Activated CD8-positive, alpha-beta T cell treated with anti-CD3 and anti-CD28 coated beads, Interleukin-2, amount 10 ng/mL, durations not matched to agents 7 days and 5 days (primary cell): Measurements from ENCODE around the gene AK2. TPM values are rescaled to one million over a fixed set of nuclear protein-coding genes. Genes with fewer than 3 reads are reported as not detected.
A peak's percentile ranks its signal among the peaks of the same experiment; 100 is the strongest.

Source experiments
- ATAC-seq: fragments of 150-1000 bp; cut with Tn5 transposase; one replicate; pipeline ENCODE4 v1.10.0; 2021; ENCODE audit warnings: moderate library complexity
- CTCF ChIA-PET: fragments of 350-600 bp; sonication (Branson Sonifier 250); formaldehyde crosslinking; loops from one replicate; lab custom pipeline; 2021; ENCODE audit warnings: antibody characterized with exemption; lab: Charles Lee
- POLR2A ChIA-PET: fragments of 350-600 bp; sonication (Branson Sonifier 250); formaldehyde crosslinking; loops from one replicate; lab custom pipeline; 2021; ENCODE audit warnings: antibody characterized with exemption; lab: Charles Lee
- DNase-seq: peaks from one replicate; pipeline ENCODE4 v3.0.0-alpha.2; 2020
- H3K27ac Mint-ChIP-seq: one replicate; pipeline ENCODE4 v1.8.0; 2021; ENCODE audit warnings: mild to moderate bottlenecking, mixed read lengths
- H3K27me3 Mint-ChIP-seq: one replicate; pipeline ENCODE4 v1.8.0; 2021; ENCODE audit warnings: low read depth, mixed read lengths
- H3K36me3 Mint-ChIP-seq: one replicate; pipeline ENCODE4 v1.8.0; 2021; ENCODE audit warnings: low read depth, mixed read lengths
- H3K4me1 Mint-ChIP-seq: one replicate; pipeline ENCODE4 v1.8.0; 2021; ENCODE audit warnings: low read depth, mixed read lengths
- H3K4me3 Mint-ChIP-seq: one replicate; pipeline ENCODE4 v1.8.0; 2021; ENCODE audit warnings: mild to moderate bottlenecking, mixed read lengths
- H3K9me3 Mint-ChIP-seq: one replicate; pipeline ENCODE4 v1.8.0; 2022; ENCODE audit warnings: mixed read lengths; ENCODE audit not compliant: insufficient read depth
- total RNA-seq, 2 experiments: library from RNA; stranded (reverse); gene quantifications; one replicate each; pipeline ENCODE4 v1.2.3, GENCODE V29; 2021

The AK2 gene
- 100 to 1,000 TPM; 206 to 215 TPM for total RNA-seq

DNA sequence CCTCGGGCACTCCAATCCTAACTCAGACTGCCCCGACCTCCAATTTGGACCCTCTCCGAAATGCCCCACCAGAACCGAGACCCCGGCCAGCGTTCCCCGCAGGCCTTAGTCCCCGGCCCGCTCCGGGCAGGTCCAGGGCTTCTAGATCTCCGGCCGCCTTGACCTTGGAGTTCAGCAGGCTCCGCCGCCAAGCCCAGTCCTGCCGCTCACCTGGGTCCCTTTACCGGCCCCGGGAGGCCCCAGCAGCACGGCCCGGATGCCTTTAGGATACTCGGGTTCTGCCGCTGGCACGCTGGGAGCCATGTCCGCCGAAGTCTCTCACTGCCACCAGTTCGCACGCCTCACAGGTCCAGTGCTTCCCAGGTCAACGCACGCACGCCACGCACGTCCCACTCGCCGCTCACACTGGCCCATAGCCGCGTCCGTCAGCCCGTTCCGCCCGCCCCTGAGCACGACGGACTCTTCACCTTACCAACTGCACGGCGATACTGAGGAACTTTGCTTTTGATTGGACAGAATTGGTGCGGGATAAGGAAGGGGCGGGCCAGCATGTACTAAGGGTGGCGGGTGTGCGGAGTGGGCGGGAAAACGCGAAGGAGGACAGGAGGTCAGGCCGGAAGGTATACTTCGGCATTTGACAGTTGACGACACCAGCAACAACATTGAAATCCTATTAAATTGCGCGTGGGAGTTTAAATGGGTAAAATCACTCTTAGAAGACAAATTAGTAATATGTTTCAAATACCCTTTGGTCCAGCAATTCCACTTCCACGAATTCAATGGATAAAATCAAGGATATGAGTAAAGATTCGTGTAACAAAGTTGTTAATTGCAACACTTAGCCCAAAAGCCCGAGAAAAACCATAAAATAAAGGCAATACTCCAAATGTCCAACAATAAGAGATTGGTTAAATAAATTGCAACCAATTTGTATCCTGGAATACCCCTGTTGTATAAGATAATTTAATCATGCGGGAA, at the start of gene AK2:
Gene AK2, minus strand, starts transcription at position 358 of the 978 bp plus-strand sequence. Its CDS starts 55 bp downstream, at position 303.
- peak; percentile 100 for ATAC-seq
- ChIA-PET CTCF (interaction anchor here (1.3 kb wide), 1 partner anchor 90 kb away, joined by 4 read pairs; no protein-coding TSS in a partner anchor), POLR2A (no interaction called here)
- Mint-ChIP-seq H3K9me3 (peaks cover 4% of the 10 kb centered on the region), H3K27ac (peak within 1 kb of the TSS; percentile 88), H3K4me1 (peaks cover 47% of the 10 kb centered on the region), H3K36me3 (peaks cover 29% of the 10 kb centered on the region), H3K4me3 (peak within 1 kb of the TSS; percentile 91), H3K27me3 (no peaks in the 10 kb centered on the region)
- DNase-seq, result peak; percentile 95

GRCh38 chr1:33086384-33086850, 49.7 kb upstream of the AK2 start:
- H3K9me3 Mint-ChIP-seq, result no peaks in the 10 kb centered on the region
- DNase-seq (peak; percentile 55), ATAC-seq (no peak)
- ChIA-PET CTCF (interaction anchor here (0.5 to 4.4 kb wide), 24 partner anchors 8 to 313 kb away, joined by 3 to 32 read pairs (median 4); no protein-coding TSS in a partner anchor), POLR2A (interaction anchor here (0.6 to 1.5 kb wide), 2 partner anchors 40 to 56 kb away, joined by 3 to 5 read pairs; no protein-coding TSS in a partner anchor)
- no peak overlapping the region for H3K4me3 Mint-ChIP-seq
- peaks cover 19% of the 10 kb centered on the region for H3K36me3 Mint-ChIP-seq
- peaks cover 66% of the 10 kb centered on the region for H3K4me1 Mint-ChIP-seq
- no peak overlapping the region for H3K27ac Mint-ChIP-seq
- peaks cover 7% of the 10 kb centered on the region for H3K27me3 Mint-ChIP-seq

- Mint-ChIP-seq H3K4me1 (peaks cover 66% of the 10 kb centered on the region), H3K27me3 (peaks cover 7% of the 10 kb centered on the region), H3K4me3 (no peak overlapping the region), H3K27ac (no peak overlapping the region), H3K36me3 (peaks cover 13% of the 10 kb centered on the region), H3K9me3 (no peaks in the 10 kb centered on the region)
- POLR2A ChIA-PET, result interaction anchor here (1.5 kb wide), 1 partner anchor 42 kb away, joined by 5 read pairs; no protein-coding TSS in a partner anchor
- CTCF ChIA-PET, result interaction anchor here (0.8 to 4.4 kb wide), 8 partner anchors 10 to 214 kb away, joined by 3 to 32 read pairs (median 6); no protein-coding TSS in a partner anchor
- ATAC-seq (no peak), DNase-seq (no peak)
Measured at GRCh38 chr1:33085332-33085731, 48.6 kb upstream of the AK2 start.

- Mint-ChIP-seq H3K27me3 (peaks cover 7% of the 10 kb centered on the region), H3K9me3 (no peaks in the 10 kb centered on the region), H3K36me3 (peaks cover 13% of the 10 kb centered on the region), H3K4me1 (peaks cover 45% of the 10 kb centered on the region), H3K4me3 (peak overlapping the region; percentile 32), H3K27ac (no peak overlapping the region)
- ATAC-seq, result no peak
- CTCF ChIA-PET, result interaction anchor here (0.8 to 4.4 kb wide), 5 partner anchors 13 to 149 kb away, joined by 3 to 32 read pairs (median 4); no protein-coding TSS in a partner anchor
- no peak for DNase-seq
- POLR2A ChIA-PET, result no interaction called here
Measured at GRCh38 chr1:33082575-33083108, 46.0 kb upstream of the AK2 start.

DNA sequence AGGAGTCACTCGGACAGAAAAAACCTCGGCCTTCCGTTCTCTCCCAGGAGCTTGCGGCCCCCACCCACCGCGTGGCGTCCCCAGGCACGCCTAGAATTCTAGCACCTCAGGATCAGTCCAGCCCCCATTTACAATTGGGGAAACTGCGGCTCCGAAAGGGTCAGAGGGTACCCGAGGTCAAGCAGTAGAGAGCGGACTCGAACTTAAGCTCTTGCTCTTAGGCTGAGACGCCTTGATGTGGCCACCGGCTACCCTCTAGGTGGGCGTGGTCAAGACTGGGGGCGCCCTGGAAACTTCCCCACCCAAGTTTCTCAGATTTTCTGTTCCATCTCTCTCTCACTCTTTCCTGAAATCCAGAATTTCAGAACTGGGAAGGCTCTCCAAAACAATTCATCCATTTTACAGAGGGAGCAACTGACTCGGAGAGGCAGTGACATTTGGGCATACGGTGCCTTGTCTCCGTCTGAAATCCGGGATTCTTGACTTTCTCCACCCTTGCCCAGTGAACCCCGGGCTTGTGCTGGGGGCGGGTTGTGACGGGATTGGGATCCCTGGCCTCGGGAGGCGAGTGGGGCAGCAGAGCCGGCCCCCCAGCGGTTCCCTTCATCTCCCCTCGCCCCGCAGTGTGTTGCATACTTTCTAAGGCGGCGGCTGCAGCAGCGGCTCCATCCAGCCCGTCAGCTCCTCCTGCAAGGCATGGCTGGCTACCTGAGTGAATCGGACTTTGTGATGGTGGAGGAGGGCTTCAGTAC, 45.0 kb upstream of the AK2 start:
- peaks cover 41% of the 10 kb centered on the region for H3K4me1 Mint-ChIP-seq
- no peaks in the 10 kb centered on the region for H3K9me3 Mint-ChIP-seq
- ATAC-seq (peak; percentile 9), DNase-seq (no peak)
- peak overlapping the region; percentile 78 for H3K4me3 Mint-ChIP-seq
- ChIA-PET CTCF (interaction anchor here (2.2 to 3.4 kb wide), 2 partner anchors 14 to 45 kb away, joined by 7 to 22 read pairs; no protein-coding TSS in a partner anchor), POLR2A (no interaction called here)
- no peak overlapping the region for H3K27ac Mint-ChIP-seq
- peaks cover 7% of the 10 kb centered on the region for H3K27me3 Mint-ChIP-seq
- H3K36me3 Mint-ChIP-seq, result peaks cover 11% of the 10 kb centered on the region

DNA sequence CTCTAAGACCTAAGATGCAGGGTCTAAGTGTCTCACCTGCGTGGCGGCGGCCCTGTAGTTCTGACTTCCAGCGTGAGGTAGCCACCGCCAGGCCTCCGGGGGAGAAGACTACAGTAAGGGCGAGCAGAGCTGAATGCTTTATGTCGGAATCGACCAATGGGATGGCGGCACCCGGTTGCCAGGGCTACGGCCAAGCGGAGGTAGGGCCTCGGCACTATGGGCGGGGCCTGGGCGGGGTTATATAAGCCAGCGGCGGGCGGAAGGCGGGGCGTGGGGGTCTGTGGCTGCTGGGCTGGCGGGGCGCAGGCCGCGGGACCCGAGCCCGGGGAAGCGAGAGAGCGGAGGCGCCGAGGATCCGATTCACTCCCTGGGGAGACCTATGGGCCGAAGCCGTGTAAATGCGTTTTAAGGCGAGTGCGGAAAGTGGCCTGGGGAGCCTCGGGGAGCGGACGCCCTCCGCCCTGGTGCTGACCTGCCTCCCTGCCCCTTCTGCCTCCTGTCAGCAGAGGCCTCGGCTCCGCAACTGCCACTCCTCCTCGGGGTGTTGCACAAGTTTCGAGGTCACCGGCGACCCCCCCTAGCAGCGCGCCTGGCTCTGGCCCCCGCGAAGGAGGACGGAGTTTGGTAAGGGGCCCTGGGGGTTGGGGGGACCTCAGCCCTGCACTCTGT, 44.3 kb upstream of the AK2 start, which contains the start of gene AZIN2:
Gene AZIN2, plus strand, starts transcription at position 269 of the 669 bp plus-strand sequence. CDS start 1,097 bp downstream, outside the sequence.
- Mint-ChIP-seq H3K27ac (no peak within 1 kb of the TSS), H3K4me1 (peaks cover 34% of the 10 kb centered on the region), H3K4me3 (peak within 1 kb of the TSS; percentile 78), H3K9me3 (no peaks in the 10 kb centered on the region), H3K36me3 (peaks cover 7% of the 10 kb centered on the region), H3K27me3 (peaks cover 7% of the 10 kb centered on the region)
- CTCF ChIA-PET, result interaction anchor here (0.6 to 3.4 kb wide), 7 partner anchors 8 to 208 kb away, joined by 3 to 22 read pairs (median 4); no protein-coding TSS in a partner anchor
- ATAC-seq, result peak; percentile 97
- POLR2A ChIA-PET, result interaction anchor here (0.6 kb wide), 1 partner anchor 25 kb away, joined by 4 read pairs; no protein-coding TSS in a partner anchor
- peak; percentile 98 for DNase-seq

DNA sequence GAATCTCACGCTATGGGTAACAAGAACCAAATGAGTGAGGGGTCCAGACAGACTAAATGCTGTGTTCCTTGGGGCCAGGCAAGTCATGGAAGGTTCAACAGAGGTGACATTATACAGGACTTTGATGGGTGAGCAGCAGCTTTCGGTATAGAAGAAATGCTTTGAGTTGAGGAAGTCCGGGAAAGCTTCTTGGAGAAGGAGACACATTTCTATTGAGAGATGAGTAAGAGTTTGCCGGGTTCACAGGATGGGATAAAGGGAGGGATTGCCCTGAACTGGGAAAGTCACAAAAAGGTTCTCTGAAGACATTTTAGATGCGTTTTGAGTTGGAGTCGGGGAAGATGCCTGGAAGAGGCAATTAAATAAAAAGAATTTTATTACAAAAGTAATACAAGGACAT, 43.7 kb upstream of the AK2 start:
- Mint-ChIP-seq H3K27me3 (peaks cover 7% of the 10 kb centered on the region), H3K4me3 (peak overlapping the region; percentile 78), H3K4me1 (peaks cover 29% of the 10 kb centered on the region), H3K27ac (no peak overlapping the region), H3K9me3 (no peaks in the 10 kb centered on the region), H3K36me3 (peaks cover 2% of the 10 kb centered on the region)
- CTCF ChIA-PET, result interaction anchor here (0.6 to 3.4 kb wide), 7 partner anchors 8 to 208 kb away, joined by 3 to 22 read pairs (median 4); no protein-coding TSS in a partner anchor
- no peak for DNase-seq
- no peak for ATAC-seq
- POLR2A ChIA-PET, result interaction anchor here (0.6 kb wide), 1 partner anchor 24 kb away, joined by 4 read pairs; no protein-coding TSS in a partner anchor

DNA sequence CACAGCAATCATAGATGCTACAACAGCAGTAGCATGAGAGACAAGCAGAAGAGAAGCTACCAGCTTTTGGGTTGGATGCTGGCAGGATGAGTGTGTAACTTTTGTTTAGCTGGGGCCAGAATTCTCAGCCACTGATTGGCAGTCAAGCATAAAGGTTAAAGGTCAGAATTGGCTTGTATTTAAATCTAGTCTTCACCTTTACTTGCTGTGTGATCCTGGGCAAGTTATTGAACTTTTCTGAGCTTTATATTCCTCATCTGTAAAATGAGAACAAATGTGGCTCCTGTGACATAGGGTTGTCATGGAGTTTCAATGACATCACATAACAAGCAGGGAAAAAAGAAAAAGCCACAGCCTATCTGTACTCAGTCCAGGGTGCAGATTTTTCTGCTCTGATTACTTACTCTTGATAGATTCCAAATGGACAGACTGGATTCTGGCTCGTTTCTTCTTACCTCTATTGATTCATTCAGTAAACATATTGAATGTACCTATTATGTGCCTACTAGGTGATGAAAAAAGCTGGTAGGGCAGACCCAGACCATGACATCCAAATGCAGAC, 41.4 kb upstream of the AK2 start:
- POLR2A ChIA-PET, result no interaction called here
- no peak overlapping the region for H3K27ac Mint-ChIP-seq
- CTCF ChIA-PET, result interaction anchor here (0.7 to 1.7 kb wide), 4 partner anchors 8 to 145 kb away, joined by 3 to 7 read pairs (median 4); no protein-coding TSS in a partner anchor
- no peak for DNase-seq
- peaks cover 25% of the 10 kb centered on the region for H3K4me1 Mint-ChIP-seq
- ATAC-seq, result no peak
- H3K4me3 Mint-ChIP-seq, result no peak overlapping the region
- no peaks in the 10 kb centered on the region for H3K36me3 Mint-ChIP-seq
- no peaks in the 10 kb centered on the region for H3K9me3 Mint-ChIP-seq
- H3K27me3 Mint-ChIP-seq, result peaks cover 7% of the 10 kb centered on the region

- ATAC-seq, result no peak
- ChIA-PET CTCF (interaction anchor here (1.0 to 2.0 kb wide), 4 partner anchors 12 to 140 kb away, joined by 3 to 9 read pairs (median 4); no protein-coding TSS in a partner anchor), POLR2A (no interaction called here)
- H3K9me3 Mint-ChIP-seq, result no peaks in the 10 kb centered on the region
- H3K27me3 Mint-ChIP-seq, result peaks cover 12% of the 10 kb centered on the region
- no peak overlapping the region for H3K4me3 Mint-ChIP-seq
- no peaks in the 10 kb centered on the region for H3K36me3 Mint-ChIP-seq
- DNase-seq, result no peak
- no peak overlapping the region for H3K27ac Mint-ChIP-seq
- peaks cover 12% of the 10 kb centered on the region for H3K4me1 Mint-ChIP-seq
Measured at GRCh38 chr1:33074193-33074945, 37.7 kb upstream of the AK2 start.
